H1 (cell line): ENCODE results near the gene PSMB5. TPM values are rescaled to one million over a fixed set of nuclear protein-coding genes. Genes with fewer than 3 reads are reported as not detected.

ENCODE experiments used
- CTCF ChIA-PET: fragments of 300-600 bp; sonication (Branson Sonifier 250); formaldehyde crosslinking; loops from one replicate; lab custom pipeline; 2021; ENCODE audit not compliant: partially characterized antibody; lab: Charles Lee
- POLR2A ChIA-PET: fragments of 300-600 bp; sonication (Branson Sonifier 250); formaldehyde crosslinking; loops from one replicate; lab custom pipeline; 2021; ENCODE audit warnings: inconsistent platforms; ENCODE audit not compliant: partially characterized antibody; lab: Charles Lee
- DNase-seq, 2 experiments: peaks; one replicate each; pipeline versions ENCODE4 v3.0.0 to v3.0.0-alpha.2; 2010 to 2022; ENCODE audit warnings: low spot score in 2 of 2, low read depth in 1 of 2, mixed read lengths in 1 of 2
- FAIRE-seq: peaks from 2 replicates; lab custom pipeline; 2011; peaks lifted over from hg19 to GRCh38; lab: Jason Lieb, UNC
- H2AFZ ChIP-seq: 2 replicates; pipeline ENCODE4 v1.8.1; 2012; ENCODE audit warnings: low read length, inconsistent platforms
- H2AK5ac ChIP-seq: 2 replicates; pipeline ENCODE4 v1.6.1; 2013; ENCODE audit warnings: low read depth, low read length
- H2BK120ac ChIP-seq: replicated peaks from 2 replicates; pipeline ENCODE3; 2013; ENCODE audit warnings: low read depth, low read length, inconsistent platforms
- H2BK12ac ChIP-seq: 2 replicates; pipeline ENCODE4 v1.6.1; 2013; ENCODE audit warnings: low read depth, low read length
- H2BK15ac ChIP-seq: 2 replicates; pipeline ENCODE4 v1.6.1; 2013; ENCODE audit warnings: low read length
- H2BK20ac ChIP-seq: 2 replicates; pipeline ENCODE4 v1.6.1; 2013; ENCODE audit warnings: low read length
- H2BK5ac ChIP-seq: 2 replicates; pipeline ENCODE4 v1.6.1; 2013; ENCODE audit warnings: low read depth, low read length
- H3K14ac ChIP-seq: 2 replicates; pipeline ENCODE4 v1.6.1; 2013; ENCODE audit warnings: inconsistent platforms; ENCODE audit not compliant: insufficient read length
- H3K18ac ChIP-seq: 2 replicates; pipeline ENCODE4 v1.6.1; 2013; ENCODE audit warnings: low read length; ENCODE audit errors: extremely low read depth
- H3K23ac ChIP-seq: 2 replicates; pipeline ENCODE4 v1.6.1; 2013; ENCODE audit warnings: inconsistent platforms; ENCODE audit not compliant: insufficient read length
- H3K23me2 ChIP-seq: 2 replicates; pipeline ENCODE4 v1.6.1; 2013; ENCODE audit warnings: low read depth, low read length
- H3K27ac ChIP-seq: 2 replicates; pipeline ENCODE4 v1.6.1; 2011; ENCODE audit warnings: low read depth, low read length, inconsistent platforms
- H3K27me3 ChIP-seq, 4 experiments: replicated peaks in 1 of 4; 1 replicate in 1 of 4; 2 replicates in 3 of 4; pipeline versions ENCODE4 v1.6.1 to v1.8.1; 2011 to 2013; ENCODE audit warnings: low read length in 3 of 4, mild to moderate bottlenecking in 3 of 4, inconsistent platforms in 2 of 4, mixed read lengths in 2 of 4, moderate library complexity in 1 of 4; ENCODE audit not compliant: control insufficient read depth in 3 of 4, insufficient read depth in 3 of 4; ENCODE audit errors: extremely low read depth in 1 of 4
- H3K36me3 ChIP-seq, 4 experiments: 2 replicates each; pipeline versions ENCODE4 v1.6.1 to v1.8.1; 2011 to 2013; ENCODE audit warnings: mild to moderate bottlenecking in 4 of 4, low read length in 3 of 4, moderate library complexity in 2 of 4, control low read depth in 1 of 4, inconsistent platforms in 1 of 4; ENCODE audit not compliant: insufficient read depth in 4 of 4, control insufficient read depth in 2 of 4
- H3K4ac ChIP-seq: replicated peaks from 2 replicates; pipeline ENCODE3; 2013; ENCODE audit warnings: low read length, low read depth, mixed read lengths, inconsistent platforms; ENCODE audit not compliant: insufficient read length
- H3K4me1 ChIP-seq, 4 experiments: replicated peaks in 1 of 4; 1 replicate in 1 of 4; 2 replicates in 3 of 4; pipeline versions ENCODE4 v1.6.1 to v1.8.1; 2011 to 2013; ENCODE audit warnings: low read length in 3 of 4, inconsistent platforms in 2 of 4, mixed read lengths in 1 of 4; ENCODE audit not compliant: insufficient read depth in 4 of 4, control insufficient read depth in 3 of 4
- H3K4me2 ChIP-seq, 2 experiments: 2 replicates each; pipeline versions ENCODE4 v1.6.1 to v1.8.1; 2011 to 2013; ENCODE audit warnings: low read depth in 2 of 2, low read length in 2 of 2, control low read depth in 1 of 2, inconsistent platforms in 1 of 2, mild to moderate bottlenecking in 1 of 2; ENCODE audit not compliant: insufficient read depth in 1 of 2
- H3K4me3 ChIP-seq, 4 experiments: fragments of 200-600, 300-600 bp in 1 of 4; sonication (generic), shearing (Covaris generic), sonication (Bioruptor Twin) in 1 of 4; 2 replicates each; pipeline versions ENCODE4 v1.5.1 to v1.8.1; 2011 to 2016; ENCODE audit warnings: low read length in 4 of 4, low read depth in 3 of 4, control low read depth in 2 of 4, inconsistent platforms in 2 of 4, mild to moderate bottlenecking in 2 of 4, mixed read lengths in 1 of 4, moderate library complexity in 1 of 4; ENCODE audit not compliant: insufficient read depth in 2 of 4; ENCODE audit errors: extremely low read depth in 1 of 4
- H3K56ac ChIP-seq: replicated peaks from 2 replicates; pipeline ENCODE3; 2013; ENCODE audit warnings: low read depth, mild to moderate bottlenecking, mixed read lengths, low read length, inconsistent platforms; ENCODE audit not compliant: insufficient read length
- H3K79me1 ChIP-seq: 2 replicates; pipeline ENCODE4 v1.6.1; 2013; ENCODE audit warnings: low read depth, low read length, control low read depth
- H3K79me2 ChIP-seq, 2 experiments: 2 replicates each; pipeline versions ENCODE4 v1.6.1 to v1.8.1; 2012 to 2013; ENCODE audit warnings: low read length in 2 of 2, mild to moderate bottlenecking in 2 of 2, inconsistent platforms in 1 of 2; ENCODE audit not compliant: insufficient read depth in 2 of 2, control insufficient read depth in 1 of 2
- H3K9ac ChIP-seq, 4 experiments: replicated peaks in 1 of 4; 1 replicate in 1 of 4; 2 replicates in 3 of 4; pipeline versions ENCODE4 v1.6.1 to v1.8.1; 2011 to 2013; ENCODE audit warnings: low read depth in 3 of 4, low read length in 3 of 4, control low read depth in 2 of 4, mild to moderate bottlenecking in 2 of 4, moderate library complexity in 2 of 4, inconsistent platforms in 1 of 4; ENCODE audit errors: extremely low read depth in 1 of 4
- H3K9me3 ChIP-seq, 2 experiments: 2 replicates each; pipeline versions ENCODE4 v1.6.1 to v1.8.1; 2012 to 2013; ENCODE audit warnings: mild to moderate bottlenecking in 2 of 2, moderate library complexity in 2 of 2, control low read depth in 1 of 2, inconsistent platforms in 1 of 2, low read depth in 1 of 2, low read length in 1 of 2, mixed read lengths in 1 of 2; ENCODE audit not compliant: insufficient read depth in 2 of 2
- H4K20me1 ChIP-seq, 2 experiments: replicated peaks in 1 of 2; 2 replicates each; pipeline versions ENCODE3 to v1.8.1; 2011 to 2013; ENCODE audit warnings: inconsistent platforms in 2 of 2, low read length in 2 of 2, mild to moderate bottlenecking in 1 of 2; ENCODE audit not compliant: insufficient read depth in 2 of 2, control insufficient read depth in 1 of 2
- H4K5ac ChIP-seq: 2 replicates; pipeline ENCODE4 v1.6.1; 2013; ENCODE audit warnings: low read length, low read depth, mixed read lengths, inconsistent platforms; ENCODE audit not compliant: insufficient read length
- H4K8ac ChIP-seq: 2 replicates; pipeline ENCODE4 v1.8.0; 2013; ENCODE audit warnings: mild to moderate bottlenecking, moderate library complexity, low read length, inconsistent platforms; ENCODE audit not compliant: insufficient read depth; ENCODE audit errors: extremely low read depth
- H4K91ac ChIP-seq: replicated peaks from 2 replicates; pipeline ENCODE3; 2013; ENCODE audit warnings: low read length, mixed read lengths, inconsistent platforms; ENCODE audit not compliant: insufficient read length
- SP4 ChIP-seq: IDR thresholded peaks from 2 replicates; pipeline ENCODE4 v1.6.1; 2012; ENCODE audit warnings: low read length, inconsistent platforms
- TCF12 ChIP-seq: IDR thresholded peaks from 2 replicates; pipeline ENCODE4 v1.6.1; 2011; ENCODE audit warnings: low read depth, mild to moderate bottlenecking, low read length
- USF2 ChIP-seq: IDR thresholded peaks from 2 replicates; pipeline ENCODE4 v1.6.1; 2011; ENCODE audit warnings: low read length, improper control_type of control experiment
- WGBS, 2 experiments: shearing (Covaris generic) in 1 of 2; methylation state at CpG; one replicate each; pipeline versions ENCODE4 v1.1.6 to v1.1.7; 2013 to 2015; ENCODE audit warnings: low lambda C conversion rate in 2 of 2, mixed read lengths in 2 of 2, inconsistent platforms in 1 of 2, low coverage in 1 of 2, missing lambda C conversion rate in 1 of 2; ENCODE audit not compliant: insufficient replicate concordance in 2 of 2, insufficient coverage in 1 of 2, insufficient read length in 1 of 2; ENCODE audit errors: extremely low coverage in 1 of 2, missing lambda C conversion rate in 1 of 2; 5-methylcytosine and 5-hydroxymethylcytosine counted together
- polyA plus RNA-seq, 7 experiments: library from polyadenylated mRNA; depleted of rRNA in 3 of 7; stranded (reverse) in 5 of 7; unstranded in 2 of 7; fragments of >200 nt in 5 of 7; fragments of 200-250 nt in 2 of 7; gene quantifications; 1 replicate in 5 of 7; 2 replicates in 1 of 7; 4 replicates in 1 of 7; pipeline versions ENCODE4 v1.2.1 to v1.2.3, GENCODE V29; 2011 to 2013; ENCODE audit warnings: missing spikeins in 2 of 7, mixed read lengths in 2 of 7
- total RNA-seq: library from RNA; stranded (reverse); fragmentation: NEBNext Ultra II Directional; extraction: Animal tissue kit (Norgen Biotek cat#: 25700); gene quantifications from 2 replicates; pipeline ENCODE4 v1.2.1, GENCODE V29; 2021

PSMB5 gene
- total and polyA plus RNA-seq, 2 of the 8 experiments (the other 6 are each of a cell fraction or from before 2014, with no cell fraction given), result 254 to 510 TPM

- no peak overlapping the region for H3K18ac ChIP-seq
- H2BK15ac ChIP-seq, result no peak overlapping the region
- no peaks in the 10 kb centered on the region for H4K20me1 ChIP-seq
- no peak overlapping the region for H2AK5ac ChIP-seq
- no peak overlapping the region for H4K91ac ChIP-seq
- no peak overlapping the region for H4K5ac ChIP-seq
- no peak overlapping the region for H2BK20ac ChIP-seq
- no peak overlapping the region for H3K4me3 ChIP-seq
- no peak overlapping the region for H3K4me2 ChIP-seq
- no peak overlapping the region for H4K8ac ChIP-seq
- DNase-seq, result no peak
- H3K79me2 ChIP-seq, result no peaks in the 10 kb centered on the region
- no peak overlapping the region for H3K14ac ChIP-seq
- H3K9me3 ChIP-seq, result no peaks in the 10 kb centered on the region
- no peak overlapping the region for H2BK5ac ChIP-seq
- H3K27me3 ChIP-seq, result no peaks in the 10 kb centered on the region
- no peak overlapping the region for H2BK120ac ChIP-seq
- H3K56ac ChIP-seq, result no peak overlapping the region
- H3K79me1 ChIP-seq, result no peaks in the 10 kb centered on the region; the same call in 1 of the 2 replicates
- no peaks in the 10 kb centered on the region for H3K36me3 ChIP-seq
- 0 out of 7 replicates have a peak, but pooled peaks cover 0 to 5% (median 0%) of the 10 kb centered on the region in 4 experiments for H3K4me1 ChIP-seq
- POLR2A ChIA-PET, result interaction anchor here (0.8 to 2.8 kb wide), 10 partner anchors 13 to 112 kb away, joined by 3 to 7 read pairs (median 3); partner anchors contain the start of genes AJUBA and PRMT5
- H3K9ac ChIP-seq, result no peak overlapping the region
- no peak for TF ChIP-seq USF2
- no peak for TF ChIP-seq SP4
- no peak for TF ChIP-seq TCF12
- TF ChIP-seq, all 59 proteins: peak for 0
- no peak overlapping the region for H2AFZ ChIP-seq
- no peak overlapping the region for H3K4ac ChIP-seq
- WGBS, 2 experiments, result 91% methylated on average over 5 of the region's 8 CpGs; no CpG with 5 or more reads in 1 of the 2 experiments
- no peak overlapping the region for H3K27ac ChIP-seq
- H2BK12ac ChIP-seq, result no peak overlapping the region
- no peak for FAIRE-seq
- no peak overlapping the region for H3K23ac ChIP-seq
- CTCF ChIA-PET, result interaction anchor here (0.7 to 29.2 kb wide), 18 partner anchors 9 to 113 kb away, joined by 3 to 785 read pairs (median 6); partner anchors contain the start of genes AJUBA, HAUS4 and PRMT5
- H3K23me2 ChIP-seq, result no peaks in the 10 kb centered on the region
Measured at GRCh38 chr14:23041729-23042128, 7.0 kb upstream of the PSMB5 start.
